IMR-90 (cell line): ENCODE results near the gene CCDC50.

Experiments used
- ELK1 ChIP-seq: fragments of 150-350 bp; IDR thresholded peaks from 2 replicates; pipeline ENCODE4 v1.6.1; 2016; ENCODE audit warnings: low read depth, mild to moderate bottlenecking, low read length, moderate library complexity, borderline replicate concordance
- MAZ ChIP-seq: IDR thresholded peaks from 2 replicates; pipeline ENCODE4 v1.6.1; 2012; ENCODE audit warnings: low read depth, mild to moderate bottlenecking, low read length, improper control_type of control experiment, moderate library complexity, borderline replicate concordance
- MXI1 ChIP-seq: IDR thresholded peaks from 2 replicates; pipeline ENCODE4 v1.6.1; 2012; ENCODE audit warnings: low read depth, mild to moderate bottlenecking, low read length, moderate library complexity, borderline replicate concordance
- POLR2A ChIP-seq: IDR thresholded peaks from 2 replicates; pipeline ENCODE4 v1.6.1; 2012; ENCODE audit warnings: mild to moderate bottlenecking, low read depth, low read length
- RAD21 ChIP-seq: IDR thresholded peaks from 2 replicates; pipeline ENCODE4 v1.6.1; 2012; ENCODE audit warnings: low read length, improper control_type of control experiment
- RCOR1 ChIP-seq: IDR thresholded peaks from 2 replicates; pipeline ENCODE4 v1.6.1; 2012; ENCODE audit warnings: mild to moderate bottlenecking, low read length, improper control_type of control experiment; ENCODE audit not compliant: insufficient replicate concordance
- RFX5 ChIP-seq: IDR thresholded peaks from 2 replicates; pipeline ENCODE4 v1.8.0; 2012; ENCODE audit warnings: low read depth, mild to moderate bottlenecking, low read length, moderate library complexity
- SMC3 ChIP-seq: fragments of 150-350 bp; IDR thresholded peaks from 2 replicates; pipeline ENCODE4 v1.6.1; 2016; ENCODE audit warnings: low read depth, mild to moderate bottlenecking, antibody characterized with exemption, low read length, moderate library complexity
- USF2 ChIP-seq: fragments of 150-350 bp; IDR thresholded peaks from 2 replicates; pipeline ENCODE4 v1.6.1; 2017; ENCODE audit warnings: mild to moderate bottlenecking, antibody characterized with exemption, low read length, low read depth
- TF ChIP-seq, protein P1 (sequence below): conservative IDR thresholded peaks from 2 replicates; pipeline ENCODE4 v1.5.1; 2012; ENCODE audit warnings: mild to moderate bottlenecking, low read depth, low read length, improper control_type of control experiment

DNA sequence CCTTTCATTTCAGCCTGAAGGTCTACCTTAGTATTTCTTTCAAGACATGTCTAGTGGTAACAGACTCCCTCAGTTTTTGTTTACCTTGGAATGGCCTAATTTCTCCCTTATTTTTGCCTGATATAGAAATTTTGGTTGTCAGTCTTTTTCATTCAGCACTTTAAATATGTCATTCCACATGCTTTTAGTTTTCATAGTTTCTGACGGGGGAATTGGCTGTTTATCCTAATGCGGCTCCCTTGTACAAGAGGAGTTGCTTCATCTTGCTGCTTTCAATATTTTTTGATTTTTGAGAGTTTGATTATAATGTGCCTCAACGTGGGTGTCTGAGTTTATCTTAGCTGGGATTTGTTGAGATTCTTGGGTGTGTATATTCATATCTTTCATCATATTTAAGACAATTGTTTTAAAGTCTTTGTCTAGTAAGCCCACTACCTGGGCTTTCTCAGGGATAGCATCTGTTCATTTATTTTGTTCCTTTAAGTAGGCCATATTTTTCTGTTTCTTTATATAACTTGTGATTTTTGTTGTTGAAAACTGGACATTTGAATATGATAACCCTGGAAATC is 80.7 kb downstream of the CCDC50 start:
- TF ChIP-seq MAZ (no peak), POLR2A (no peak), MXI1 (no peak), USF2 (no peak), RCOR1 (no peak), ELK1 (no peak), SMC3 (no peak), RFX5 (no peak), RAD21 (no peak)
- TF ChIP-seq, protein P1, sequence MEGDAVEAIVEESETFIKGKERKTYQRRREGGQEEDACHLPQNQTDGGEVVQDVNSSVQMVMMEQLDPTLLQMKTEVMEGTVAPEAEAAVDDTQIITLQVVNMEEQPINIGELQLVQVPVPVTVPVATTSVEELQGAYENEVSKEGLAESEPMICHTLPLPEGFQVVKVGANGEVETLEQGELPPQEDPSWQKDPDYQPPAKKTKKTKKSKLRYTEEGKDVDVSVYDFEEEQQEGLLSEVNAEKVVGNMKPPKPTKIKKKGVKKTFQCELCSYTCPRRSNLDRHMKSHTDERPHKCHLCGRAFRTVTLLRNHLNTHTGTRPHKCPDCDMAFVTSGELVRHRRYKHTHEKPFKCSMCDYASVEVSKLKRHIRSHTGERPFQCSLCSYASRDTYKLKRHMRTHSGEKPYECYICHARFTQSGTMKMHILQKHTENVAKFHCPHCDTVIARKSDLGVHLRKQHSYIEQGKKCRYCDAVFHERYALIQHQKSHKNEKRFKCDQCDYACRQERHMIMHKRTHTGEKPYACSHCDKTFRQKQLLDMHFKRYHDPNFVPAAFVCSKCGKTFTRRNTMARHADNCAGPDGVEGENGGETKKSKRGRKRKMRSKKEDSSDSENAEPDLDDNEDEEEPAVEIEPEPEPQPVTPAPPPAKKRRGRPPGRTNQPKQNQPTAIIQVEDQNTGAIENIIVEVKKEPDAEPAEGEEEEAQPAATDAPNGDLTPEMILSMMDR, result no peak
